K562 (cell line): ENCODE results near the gene DNAJC17. TPM values are rescaled to one million over a fixed set of nuclear protein-coding genes. Genes with fewer than 3 reads are reported as not detected.
A peak's percentile ranks its signal among the peaks of the same experiment; 100 is the strongest.

ENCODE experiments used
- ATF4 ChIP-seq: fragments of 450-650 bp; formaldehyde crosslinking; IDR thresholded peaks from 2 replicates; pipeline ENCODE4 v1.4.0; 2022; ENCODE audit warnings: mild to moderate bottlenecking, moderate library complexity
- CBX2 ChIP-seq: fragments of 200-600 bp; sonication (generic); IDR thresholded peaks from one replicate; pipeline ENCODE4 v1.6.1; 2012; ENCODE audit warnings: mild to moderate bottlenecking, low read length, inconsistent platforms; ENCODE audit not compliant: insufficient read depth, poor library complexity, severe bottlenecking
- ETV6 ChIP-seq, 3 experiments: fragments of 150-350 bp in 1 of 3; sonication (generic) in 1 of 3; formaldehyde crosslinking in 1 of 3; IDR thresholded peaks; 2 replicates each; pipeline versions ENCODE4 v1.6.1 to v1.8.0; 2014 to 2022; ENCODE audit warnings: borderline replicate concordance in 2 of 3, low read depth in 2 of 3, antibody characterized with exemption in 1 of 3, low read length in 1 of 3, mild to moderate bottlenecking in 1 of 3, missing genetic modification reagents in 1 of 3
- HDAC6 ChIP-seq: IDR thresholded peaks from 2 replicates; pipeline ENCODE4 v1.6.1; 2012; ENCODE audit warnings: low read depth, mild to moderate bottlenecking, control low read depth, inconsistent platforms, low read length, moderate library complexity
- HNRNPH1 ChIP-seq: fragments of 200-400 bp; formaldehyde crosslinking; optimal IDR thresholded peaks from 2 replicates; pipeline ENCODE3; 2017; ENCODE audit warnings: low read depth, mild to moderate bottlenecking, low read length, moderate library complexity
- KAT8 ChIP-seq: fragments of 450-650 bp; IDR thresholded peaks from 2 replicates; pipeline ENCODE4 v1.6.1; 2016; ENCODE audit warnings: low read depth, mild to moderate bottlenecking
- ZNF12 ChIP-seq: sonication (generic); formaldehyde crosslinking; IDR thresholded peaks from 2 replicates; pipeline ENCODE4 v1.4.0; 2020; ENCODE audit warnings: mild to moderate bottlenecking, missing genetic modification reagents
- polyA plus RNA-seq, 8 experiments: library from polyadenylated mRNA; depleted of rRNA in 4 of 8; stranded (reverse) in 5 of 8; unstranded in 3 of 8; fragments of >200 nt; fragmentation: Nextera tagmentation in 2 of 8; fragmentation: Illumina TruSeq in 1 of 8; extraction: Ambion mirVana in 2 of 8; extraction: Trizol in 1 of 8; gene quantifications; 2 replicates each; pipeline versions ENCODE4 v1.2.1 to v1.2.3, GENCODE V29; 2011 to 2014; ENCODE audit warnings: inconsistent platforms in 1 of 8, missing spikeins in 1 of 8
- total RNA-seq, 7 experiments: library from RNA; depleted of rRNA in 6 of 7; stranded (reverse); fragments of >200 nt in 6 of 7; fragmentation: Illumina TruSeq in 2 of 7; extraction: Trizol in 2 of 7; gene quantifications; 2 replicates each; pipeline versions ENCODE4 v1.2.1 to v1.2.3, GENCODE V29; 2011 to 2021; ENCODE audit warnings: low replicate concordance in 1 of 7
- TF ChIP-seq, protein P1 (sequence below): conservative IDR thresholded peaks from 2 replicates; pipeline ENCODE4 v1.6.1; 2011; ENCODE audit warnings: low read depth, mild to moderate bottlenecking, low read length; ENCODE audit not compliant: control insufficient read depth

DNAJC17 gene
- total and polyA plus RNA-seq, 9 of the 15 experiments (the other 6 are each of a cell fraction or from before 2014, with no cell fraction given): 2.4 to 79.4 (median 44.2) TPM

DNA sequence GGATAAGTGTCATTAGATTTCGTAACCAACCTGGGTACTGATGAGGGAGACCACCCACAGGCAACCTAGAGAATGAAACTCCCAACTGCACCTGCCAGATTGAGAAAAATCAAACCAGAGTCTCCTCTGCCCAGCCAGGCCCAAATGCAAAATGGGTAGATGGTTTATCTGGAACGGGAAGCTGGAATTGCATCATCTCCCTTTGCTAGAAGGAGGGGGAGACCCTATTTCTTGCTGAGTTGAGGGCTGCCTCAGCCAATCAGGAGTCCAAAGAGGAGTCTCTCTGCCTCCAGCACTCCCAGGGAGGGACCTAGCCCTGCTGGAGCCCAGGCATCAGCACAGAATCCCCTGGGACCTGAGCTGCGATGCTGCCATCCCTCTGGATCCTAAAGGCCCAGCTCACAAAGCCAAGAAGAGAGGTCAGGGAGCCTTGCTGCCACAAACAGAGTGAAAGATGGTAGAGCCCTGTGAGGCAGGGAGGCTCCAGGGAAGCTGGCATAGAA, 60.3 kb downstream of the DNAJC17 start (continued):
- TF ChIP-seq ATF4 (CRISPR knock-in tag) (peak; percentile 90), HNRNPH1 (no peak), KAT8 (no peak), CBX2 (no peak), ZNF12 (CRISPR knock-in tag) (no peak), HDAC6 (no peak), ETV6 (IDR thresholded peaks at IDR 0.05; ENCODE audit: borderline replicate concordance in 1 of 2, low read depth in 2 of 2, low read length in 1 of 2) (no peak), ETV6 (CRISPR knock-in tag; IDR thresholded peaks at IDR 0.05; ENCODE audit: borderline replicate concordance) (no peak)
- TF ChIP-seq, protein P1, sequence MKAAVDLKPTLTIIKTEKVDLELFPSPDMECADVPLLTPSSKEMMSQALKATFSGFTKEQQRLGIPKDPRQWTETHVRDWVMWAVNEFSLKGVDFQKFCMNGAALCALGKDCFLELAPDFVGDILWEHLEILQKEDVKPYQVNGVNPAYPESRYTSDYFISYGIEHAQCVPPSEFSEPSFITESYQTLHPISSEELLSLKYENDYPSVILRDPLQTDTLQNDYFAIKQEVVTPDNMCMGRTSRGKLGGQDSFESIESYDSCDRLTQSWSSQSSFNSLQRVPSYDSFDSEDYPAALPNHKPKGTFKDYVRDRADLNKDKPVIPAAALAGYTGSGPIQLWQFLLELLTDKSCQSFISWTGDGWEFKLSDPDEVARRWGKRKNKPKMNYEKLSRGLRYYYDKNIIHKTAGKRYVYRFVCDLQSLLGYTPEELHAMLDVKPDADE: no peak
